H9 (cell line): Measurements from ENCODE around the gene ANKRD44. TPM values are rescaled to one million over a fixed set of nuclear protein-coding genes. Genes with fewer than 3 reads are reported as not detected.

Source experiments
- DNase-seq: peaks from one replicate; pipeline ENCODE4 v3.0.0-alpha.2; 2017
- H2AFZ ChIP-seq: one replicate; pipeline ENCODE4 v1.6.1; 2013; ENCODE audit warnings: mild to moderate bottlenecking, low read length, control low read depth, moderate library complexity
- H2AK5ac ChIP-seq: 2 replicates; pipeline ENCODE4 v1.6.1; 2013; ENCODE audit warnings: low read length, control low read depth, mixed read lengths; ENCODE audit not compliant: insufficient read length
- H2BK120ac ChIP-seq: one replicate; pipeline ENCODE4 v1.6.1; 2013; ENCODE audit warnings: low read depth, mild to moderate bottlenecking, low read length, control low read depth, inconsistent platforms; ENCODE audit not compliant: poor library complexity, severe bottlenecking
- H2BK12ac ChIP-seq: 2 replicates; pipeline ENCODE4 v1.6.1; 2013; ENCODE audit warnings: low read length, control low read depth, mixed read lengths, low read depth; ENCODE audit not compliant: insufficient read length
- H2BK15ac ChIP-seq: 2 replicates; pipeline ENCODE4 v1.6.1; 2013; ENCODE audit warnings: low read depth, low read length, control low read depth
- H2BK20ac ChIP-seq: one replicate; pipeline ENCODE4 v1.6.1; 2013; ENCODE audit warnings: low read depth, mild to moderate bottlenecking, low read length, control low read depth, inconsistent platforms; ENCODE audit not compliant: poor library complexity, severe bottlenecking
- H2BK5ac ChIP-seq: 2 replicates; pipeline ENCODE4 v1.6.1; 2013; ENCODE audit warnings: low read length, control low read depth, mixed read lengths; ENCODE audit not compliant: insufficient read length
- H3K14ac ChIP-seq: 2 replicates; pipeline ENCODE4 v1.6.1; 2013; ENCODE audit warnings: low read length, control low read depth; ENCODE audit not compliant: insufficient read depth
- H3K18ac ChIP-seq: 2 replicates; pipeline ENCODE4 v1.6.1; 2013; ENCODE audit warnings: low read depth, mild to moderate bottlenecking, mixed read lengths, low read length, control low read depth; ENCODE audit not compliant: insufficient read length
- H3K23ac ChIP-seq: 2 replicates; pipeline ENCODE4 v1.6.1; 2013; ENCODE audit warnings: low read length, control low read depth, mixed read lengths, low read depth; ENCODE audit not compliant: insufficient read length
- H3K23me2 ChIP-seq: 2 replicates; pipeline ENCODE4 v1.6.1; 2013; ENCODE audit warnings: low read depth, mild to moderate bottlenecking, mixed read lengths, low read length, control low read depth; ENCODE audit not compliant: insufficient read length, poor library complexity, severe bottlenecking
- H3K27ac ChIP-seq: 2 replicates; pipeline ENCODE4 v1.5.1; 2013; ENCODE audit warnings: low read length, control low read depth, mixed read lengths, low read depth; ENCODE audit not compliant: insufficient read length
- H3K27me3 ChIP-seq: 2 replicates; pipeline ENCODE4 v1.6.1; 2013; ENCODE audit warnings: low read length, control low read depth, inconsistent platforms; ENCODE audit not compliant: insufficient read depth
- H3K4ac ChIP-seq: 2 replicates; pipeline ENCODE4 v1.6.1; 2013; ENCODE audit warnings: low read depth, mild to moderate bottlenecking, control low read depth, inconsistent platforms, low read length, moderate library complexity
- H3K4me1 ChIP-seq: 2 replicates; pipeline ENCODE4 v1.6.1; 2013; ENCODE audit warnings: low read length, control low read depth, inconsistent platforms; ENCODE audit not compliant: insufficient read depth
- H3K4me2 ChIP-seq: 2 replicates; pipeline ENCODE4 v1.6.1; 2013; ENCODE audit warnings: low read length, control low read depth, mixed read lengths; ENCODE audit not compliant: insufficient read length, insufficient read depth
- H3K56ac ChIP-seq: 2 replicates; pipeline ENCODE4 v1.6.1; 2013; ENCODE audit warnings: low read depth, mild to moderate bottlenecking, mixed read lengths, low read length, control low read depth; ENCODE audit not compliant: insufficient read length
- H3K79me1 ChIP-seq: 2 replicates; pipeline ENCODE4 v1.6.1; 2013; ENCODE audit warnings: low read depth, mild to moderate bottlenecking, moderate library complexity, low read length, control low read depth, inconsistent platforms; ENCODE audit not compliant: insufficient read depth, poor library complexity, severe bottlenecking
- H3K79me2 ChIP-seq: 2 replicates; pipeline ENCODE4 v1.6.1; 2013; ENCODE audit warnings: low read length, control low read depth, inconsistent platforms; ENCODE audit not compliant: insufficient read depth
- H3K9ac ChIP-seq: 2 replicates; pipeline ENCODE4 v1.6.1; 2013; ENCODE audit warnings: low read length, control low read depth, mixed read lengths; ENCODE audit not compliant: insufficient read length; ENCODE audit errors: extremely low read depth
- H3K9me3 ChIP-seq: one replicate; pipeline ENCODE4 v1.6.1; 2013; ENCODE audit warnings: low read depth, low read length, inconsistent platforms; ENCODE audit not compliant: control insufficient read depth
- H3T11ph ChIP-seq: one replicate; pipeline ENCODE4 v1.6.1; 2013; ENCODE audit warnings: mild to moderate bottlenecking, low read length, control low read depth, inconsistent platforms
- H4K20me1 ChIP-seq: one replicate; pipeline ENCODE4 v1.6.1; 2013; ENCODE audit not compliant: control insufficient read depth, insufficient read length, insufficient read depth
- H4K5ac ChIP-seq: 2 replicates; pipeline ENCODE4 v1.6.1; 2013; ENCODE audit warnings: low read depth, mild to moderate bottlenecking, mixed read lengths, low read length, control low read depth; ENCODE audit not compliant: insufficient read length
- H4K8ac ChIP-seq: replicated peaks from 2 replicates; pipeline ENCODE4 v1.6.1; 2013; ENCODE audit warnings: low read length, control low read depth, mixed read lengths, low read depth; ENCODE audit not compliant: insufficient read length
- H4K91ac ChIP-seq: 2 replicates; pipeline ENCODE4 v1.6.1; 2013; ENCODE audit warnings: low read depth, mild to moderate bottlenecking, moderate library complexity, mixed read lengths, low read length, control low read depth; ENCODE audit not compliant: insufficient read length
- H3K27ac Mint-ChIP-seq, 3 experiments: 2 replicates in 2 of 3; 3 replicates in 1 of 3; pipeline ENCODE4 v1.8.0; 2020 to 2021; ENCODE audit warnings: mixed read lengths in 3 of 3, mild to moderate bottlenecking in 1 of 3, moderate library complexity in 1 of 3
- H3K27me3 Mint-ChIP-seq: 2 replicates; pipeline ENCODE4 v1.8.0; 2021; ENCODE audit warnings: low read depth, mild to moderate bottlenecking, moderate library complexity, mixed read lengths
- H3K36me3 Mint-ChIP-seq, 3 experiments: 2 replicates in 2 of 3; 3 replicates in 1 of 3; pipeline ENCODE4 v1.8.0; 2020 to 2021; ENCODE audit warnings: low read depth in 3 of 3, mixed read lengths in 3 of 3; ENCODE audit not compliant: insufficient read depth in 1 of 3
- H3K4me1 Mint-ChIP-seq, 2 experiments: 2 replicates each; pipeline ENCODE4 v1.8.0; 2020; ENCODE audit warnings: mixed read lengths in 2 of 2
- H3K4me3 Mint-ChIP-seq, 2 experiments: 2 replicates in 1 of 2; 3 replicates in 1 of 2; pipeline ENCODE4 v1.8.0; 2020 to 2021; ENCODE audit warnings: mild to moderate bottlenecking in 2 of 2, mixed read lengths in 2 of 2, moderate library complexity in 1 of 2
- H3K9me3 Mint-ChIP-seq, 2 experiments: 2 replicates in 1 of 2; 3 replicates in 1 of 2; pipeline ENCODE4 v1.8.0; 2020; ENCODE audit warnings: mild to moderate bottlenecking in 2 of 2, mixed read lengths in 2 of 2, moderate library complexity in 1 of 2
- CTCF ChIP-seq: fragments of 200-600 bp; sonication (generic); conservative IDR thresholded peaks from 3 replicates; pipeline ENCODE4 v1.8.0; 2021; ENCODE audit warnings: antibody characterized with exemption, mild to moderate bottlenecking
- WGBS: extraction: QIAGEN DNeasy Blood & Tissue Kit; methylation state at CpG from one replicate; pipeline ENCODE4 v1.1.7; 2013; ENCODE audit warnings: missing lambda C conversion rate, low lambda C conversion rate, mixed read lengths; ENCODE audit not compliant: insufficient read length; ENCODE audit errors: extremely low coverage; 5-methylcytosine and 5-hydroxymethylcytosine counted together
- total RNA-seq: library from RNA; stranded (reverse); gene quantifications from 2 replicates; pipeline ENCODE4 v1.2.1, GENCODE V29; 2021

The ANKRD44 gene
- total RNA-seq, 1 experiment from 2014 or later = 1.9 TPM

- Histone ChIP-seq H3K56ac (no peak overlapping the region), H3K18ac (no peak overlapping the region), H3K27ac (no peak overlapping the region), H3K4ac (no peak overlapping the region), H2BK5ac (no peak overlapping the region), H3K79me1 (no peaks in the 10 kb centered on the region), H4K8ac (no peak overlapping the region), H2BK15ac (no peak overlapping the region), H2BK12ac (no peak overlapping the region), H2AFZ (no peak overlapping the region), H2BK120ac (no peak overlapping the region), H3K4me2 (no peak overlapping the region), H3K27me3 (no peaks in the 10 kb centered on the region), H3K23ac (no peak overlapping the region), H3K9me3 (no peaks in the 10 kb centered on the region), H3K14ac (no peak overlapping the region), H3K4me1 (no peaks in the 10 kb centered on the region; the same call in 1 of the 2 replicates), H3K79me2 (no peaks in the 10 kb centered on the region), H3K23me2 (no peaks in the 10 kb centered on the region), H4K20me1 (no peaks in the 10 kb centered on the region), H2BK20ac (no peak overlapping the region), H3T11ph (no peak overlapping the region), H4K91ac (no peak overlapping the region), H3K9ac (no peak overlapping the region), H4K5ac (no peak overlapping the region), H2AK5ac (no peak overlapping the region)
- 0 out of 5 replicates have a peak overlapping the region, but pooled peaks of 1 of the 2 experiments have one; percentile 1 for H3K4me3 Mint-ChIP-seq
- H3K27me3 Mint-ChIP-seq = no peaks in the 10 kb centered on the region
- no peak for DNase-seq
- H3K9me3 Mint-ChIP-seq = peaks cover 15% of the 10 kb centered on the region in 2 experiments; a peak in 4 of 5 replicates
- no CpG with 5 or more reads among the region's 7 CpGs for WGBS
- H3K36me3 Mint-ChIP-seq = peaks cover 5 to 18% (median 11%) of the 10 kb centered on the region in 3 experiments
- TF ChIP-seq CTCF = no peak
- H3K27ac Mint-ChIP-seq = peak overlapping the region in 2 of 3 experiments; percentile 64 to 82; a peak in 4 of 7 replicates
- peaks cover 23 to 36% of the 10 kb centered on the region in 2 experiments for H3K4me1 Mint-ChIP-seq
These were observed 343.5 kb downstream of the ANKRD44 start for GRCh38 chr2:196967116-196967515.
